ENCODE data around the gene OCA2.

Gene OCA2

GRCh38 chr15:27835233-27835939, 263.7 kb downstream of the OCA2 start:
- DNase-seq, result no peak

GRCh38 chr15:27834684-27835083, 264.4 kb downstream of the OCA2 start:
- no peak for DNase-seq

GRCh38 chr15:27833974-27834373, 265.1 kb downstream of the OCA2 start:
- no peak for DNase-seq

GRCh38 chr15:27833178-27833577, 265.9 kb downstream of the OCA2 start:
- no peak for DNase-seq

- DNase-seq, result no peak
Observed at GRCh38 chr15:27832237-27832596, 266.9 kb downstream of the OCA2 start.

- DNase-seq, result no peak
Observed at GRCh38 chr15:27831384-27832236, 267.5 kb downstream of the OCA2 start.

GRCh38 chr15:27828746-27829145, 270.4 kb downstream of the OCA2 start:
- DNase-seq, result no peak

GRCh38 chr15:27826902-27827714, 272.0 kb downstream of the OCA2 start:
- DNase-seq, result no peak

- no peak for DNase-seq
Observed at GRCh38 chr15:27826411-27826810, 272.7 kb downstream of the OCA2 start.

GRCh38 chr15:27824841-27825422, 274.2 kb downstream of the OCA2 start:
- no peak for DNase-seq

GRCh38 chr15:27821273-27821672, 277.8 kb downstream of the OCA2 start:
- DNase-seq, result no peak

- DNase-seq, result no peak
Observed at GRCh38 chr15:27820722-27821121, 278.4 kb downstream of the OCA2 start.

GRCh38 chr15:27820232-27820631, 278.9 kb downstream of the OCA2 start:
- DNase-seq, result no peak

GRCh38 chr15:27817258-27817657, 281.9 kb downstream of the OCA2 start:
- DNase-seq, result no peak

- no peak for DNase-seq
Observed at GRCh38 chr15:27816790-27817189, 282.3 kb downstream of the OCA2 start.

GRCh38 chr15:27815035-27815434, 284.1 kb downstream of the OCA2 start:
- DNase-seq, result no peak

- DNase-seq, result no peak
Observed at GRCh38 chr15:27813139-27813538, 286.0 kb downstream of the OCA2 start.

- no peak for DNase-seq
Observed at GRCh38 chr15:27808182-27808581, 290.9 kb downstream of the OCA2 start.

GRCh38 chr15:27807335-27807734, 291.8 kb downstream of the OCA2 start:
- DNase-seq, result no peak

- DNase-seq, result no peak
Observed at GRCh38 chr15:27806396-27806795, 292.7 kb downstream of the OCA2 start.

- DNase-seq, result no peak
Observed at GRCh38 chr15:27805261-27806220, 293.6 kb downstream of the OCA2 start.
